ENCODE results near the gene GLRA3.

GRCh38 chr4:174646326-174646725 is 182.7 kb downstream of the GLRA3 start:
- TF ChIP-seq CTCF (IDR thresholded peaks at IDR 0.05) = no peak
- TF ChIP-seq POLR2A (IDR thresholded peaks at IDR 0.05) = no peak
